ENCODE results near the gene CDH13.

The CDH13 gene

GRCh38 chr16:83615953-83616350 is 989.2 kb downstream of the CDH13 start:
- Histone ChIP-seq H3K4me1 (ENCODE audit: control insufficient read depth, insufficient read depth, low read length) (peaks cover 3% of the 10 kb centered on the region), H3K9ac (ENCODE audit: low read length) (no peak overlapping the region), H3K9me3 (ENCODE audit: control insufficient read depth, low read length) (peaks cover 8% of the 10 kb centered on the region), H3K36me3 (ENCODE audit: control insufficient read depth, insufficient read depth, low read length, severe bottlenecking) (no peaks in the 10 kb centered on the region), H3K4me3 (ENCODE audit: low read length) (no peak overlapping the region), H3K27me3 (replicated peaks; ENCODE audit: control insufficient read depth, insufficient read depth, low read length) (no peaks in the 10 kb centered on the region)
- no peak for DNase-seq (ENCODE audit: low read depth)

DNA sequence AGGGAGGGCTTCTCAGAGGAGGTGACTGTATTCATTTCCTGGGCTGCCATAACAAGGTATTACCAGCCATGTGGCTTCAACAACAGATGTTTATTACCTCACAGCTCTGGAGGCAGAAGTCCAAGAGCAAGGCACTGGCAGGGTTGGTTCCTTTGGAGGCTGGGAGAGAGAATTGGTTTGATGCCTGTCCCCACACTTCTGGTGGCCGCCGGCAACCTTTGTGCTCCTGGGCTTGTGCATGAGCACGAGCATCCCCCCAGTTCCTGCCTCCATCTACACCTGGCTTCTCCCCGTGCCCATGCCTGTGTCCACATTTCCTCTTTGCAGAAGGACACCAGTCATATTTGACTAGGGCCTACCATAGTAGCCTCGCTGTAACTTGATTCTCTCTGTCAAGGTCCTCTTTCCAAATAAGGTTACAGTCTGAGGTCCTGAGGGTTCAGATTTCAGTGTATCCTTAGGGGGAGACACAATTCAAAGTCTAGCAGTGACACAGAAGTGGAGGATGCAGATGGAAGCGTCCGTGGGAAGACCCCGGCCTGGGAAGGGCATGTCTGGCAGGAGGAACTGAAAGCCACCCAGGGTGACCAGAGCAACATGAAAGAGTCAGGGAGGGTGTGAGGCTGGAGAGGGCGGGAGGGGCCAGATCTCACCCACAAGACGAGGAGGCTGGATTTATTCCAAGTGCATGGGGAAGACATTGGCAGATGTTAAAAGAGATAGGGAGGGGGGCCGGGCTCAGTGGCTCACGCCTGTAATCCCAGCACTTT is 992.8 kb downstream of the CDH13 start:
- peaks cover 3% of the 10 kb centered on the region for H3K4me1 ChIP-seq (ENCODE audit: control insufficient read depth, insufficient read depth, low read length)

GRCh38 chr16:83622010-83622409 is 995.2 kb downstream of the CDH13 start:
- H3K9ac ChIP-seq (ENCODE audit: low read length), result no peak overlapping the region
- H3K36me3 ChIP-seq (ENCODE audit: control insufficient read depth, insufficient read depth, low read length, severe bottlenecking), result no peaks in the 10 kb centered on the region
- peaks cover 8% of the 10 kb centered on the region for H3K27me3 ChIP-seq (replicated peaks; ENCODE audit: control insufficient read depth, insufficient read depth, low read length)
- no peak for DNase-seq (ENCODE audit: low read depth)
- no peaks in the 10 kb centered on the region for H3K9me3 ChIP-seq (ENCODE audit: control insufficient read depth, low read length)
- no peak overlapping the region for H3K4me3 ChIP-seq (ENCODE audit: low read length)
- H3K4me1 ChIP-seq (ENCODE audit: control insufficient read depth, insufficient read depth, low read length), result no peaks in the 10 kb centered on the region

More for the DNA sequence above, 992.8 kb downstream of the CDH13 start:
- Histone ChIP-seq H3K9me3 (ENCODE audit: control insufficient read depth, low read length) (no peaks in the 10 kb centered on the region), H3K36me3 (ENCODE audit: control insufficient read depth, insufficient read depth, low read length, severe bottlenecking) (no peaks in the 10 kb centered on the region), H3K4me3 (ENCODE audit: low read length) (no peak overlapping the region), H3K27me3 (replicated peaks; ENCODE audit: control insufficient read depth, insufficient read depth, low read length) (peaks cover 5% of the 10 kb centered on the region), H3K9ac (ENCODE audit: low read length) (no peak overlapping the region)
- no peak for DNase-seq (ENCODE audit: low read depth)

- H3K9me3 ChIP-seq (ENCODE audit: control insufficient read depth, low read length), result no peaks in the 10 kb centered on the region
- H3K27me3 ChIP-seq (replicated peaks; ENCODE audit: control insufficient read depth, insufficient read depth, low read length), result peaks cover 8% of the 10 kb centered on the region
- no peaks in the 10 kb centered on the region for H3K36me3 ChIP-seq (ENCODE audit: control insufficient read depth, insufficient read depth, low read length, severe bottlenecking)
- no peak for DNase-seq (ENCODE audit: low read depth)
- no peaks in the 10 kb centered on the region for H3K4me1 ChIP-seq (ENCODE audit: control insufficient read depth, insufficient read depth, low read length)
- no peak overlapping the region for H3K9ac ChIP-seq (ENCODE audit: low read length)
- H3K4me3 ChIP-seq (ENCODE audit: low read length), result no peak overlapping the region
These were observed 996.4 kb downstream of the CDH13 start for GRCh38 chr16:83623091-83623730.

- DNase-seq (ENCODE audit: low read depth), result no peak
- Histone ChIP-seq H3K4me1 (ENCODE audit: control insufficient read depth, insufficient read depth, low read length) (no peaks in the 10 kb centered on the region), H3K4me3 (ENCODE audit: low read length) (no peak overlapping the region), H3K36me3 (ENCODE audit: control insufficient read depth, insufficient read depth, low read length, severe bottlenecking) (no peaks in the 10 kb centered on the region), H3K27me3 (replicated peaks; ENCODE audit: control insufficient read depth, insufficient read depth, low read length) (peaks cover 8% of the 10 kb centered on the region), H3K9ac (ENCODE audit: low read length) (no peak overlapping the region), H3K9me3 (ENCODE audit: control insufficient read depth, low read length) (no peaks in the 10 kb centered on the region)
These were observed 997.1 kb downstream of the CDH13 start for GRCh38 chr16:83623892-83624291.

- no peak for DNase-seq (ENCODE audit: low read depth)
- no peaks in the 10 kb centered on the region for H3K9me3 ChIP-seq (ENCODE audit: control insufficient read depth, low read length)
- no peaks in the 10 kb centered on the region for H3K36me3 ChIP-seq (ENCODE audit: control insufficient read depth, insufficient read depth, low read length, severe bottlenecking)
- no peak overlapping the region for H3K4me3 ChIP-seq (ENCODE audit: low read length)
- H3K9ac ChIP-seq (ENCODE audit: low read length), result no peak overlapping the region
- H3K27me3 ChIP-seq (replicated peaks; ENCODE audit: control insufficient read depth, insufficient read depth, low read length), result peaks cover 8% of the 10 kb centered on the region
- H3K4me1 ChIP-seq (ENCODE audit: control insufficient read depth, insufficient read depth, low read length), result no peaks in the 10 kb centered on the region
These were observed 997.8 kb downstream of the CDH13 start for GRCh38 chr16:83624429-83625120.

- Histone ChIP-seq H3K4me1 (ENCODE audit: control insufficient read depth, insufficient read depth, low read length) (no peaks in the 10 kb centered on the region), H3K27me3 (replicated peaks; ENCODE audit: control insufficient read depth, insufficient read depth, low read length) (peaks cover 8% of the 10 kb centered on the region), H3K4me3 (ENCODE audit: low read length) (no peak overlapping the region), H3K9me3 (ENCODE audit: control insufficient read depth, low read length) (no peaks in the 10 kb centered on the region), H3K9ac (ENCODE audit: low read length) (no peak overlapping the region), H3K36me3 (ENCODE audit: control insufficient read depth, insufficient read depth, low read length, severe bottlenecking) (no peaks in the 10 kb centered on the region)
- DNase-seq (ENCODE audit: low read depth), result no peak
These were observed 999.4 kb downstream of the CDH13 start for GRCh38 chr16:83626204-83626603.

GRCh38 chr16:83626676-83627075 is 999.9 kb downstream of the CDH13 start:
- no peaks in the 10 kb centered on the region for H3K9me3 ChIP-seq (ENCODE audit: control insufficient read depth, low read length)
- no peaks in the 10 kb centered on the region for H3K4me1 ChIP-seq (ENCODE audit: control insufficient read depth, insufficient read depth, low read length)
- H3K4me3 ChIP-seq (ENCODE audit: low read length), result no peak overlapping the region
- no peak for DNase-seq (ENCODE audit: low read depth)
- H3K27me3 ChIP-seq (replicated peaks; ENCODE audit: control insufficient read depth, insufficient read depth, low read length), result peaks cover 8% of the 10 kb centered on the region
- H3K9ac ChIP-seq (ENCODE audit: low read length), result no peak overlapping the region
- H3K36me3 ChIP-seq (ENCODE audit: control insufficient read depth, insufficient read depth, low read length, severe bottlenecking), result no peaks in the 10 kb centered on the region

GRCh38 chr16:83627996-83628395 is 1001.2 kb downstream of the CDH13 start:
- DNase-seq (ENCODE audit: low read depth), result no peak
- Histone ChIP-seq H3K9ac (ENCODE audit: low read length) (no peak overlapping the region), H3K4me1 (ENCODE audit: control insufficient read depth, insufficient read depth, low read length) (no peaks in the 10 kb centered on the region), H3K4me3 (ENCODE audit: low read length) (no peak overlapping the region), H3K27me3 (replicated peaks; ENCODE audit: control insufficient read depth, insufficient read depth, low read length) (peaks cover 4% of the 10 kb centered on the region), H3K36me3 (ENCODE audit: control insufficient read depth, insufficient read depth, low read length, severe bottlenecking) (no peaks in the 10 kb centered on the region), H3K9me3 (ENCODE audit: control insufficient read depth, low read length) (no peaks in the 10 kb centered on the region)

- Histone ChIP-seq H3K9me3 (ENCODE audit: control insufficient read depth, low read length) (no peaks in the 10 kb centered on the region), H3K27me3 (replicated peaks; ENCODE audit: control insufficient read depth, insufficient read depth, low read length) (peaks cover 4% of the 10 kb centered on the region), H3K9ac (ENCODE audit: low read length) (no peak overlapping the region), H3K36me3 (ENCODE audit: control insufficient read depth, insufficient read depth, low read length, severe bottlenecking) (no peaks in the 10 kb centered on the region), H3K4me1 (ENCODE audit: control insufficient read depth, insufficient read depth, low read length) (no peaks in the 10 kb centered on the region), H3K4me3 (ENCODE audit: low read length) (no peak overlapping the region)
- no peak for DNase-seq (ENCODE audit: low read depth)
These were observed 1002.7 kb downstream of the CDH13 start for GRCh38 chr16:83629426-83629825.

DNA sequence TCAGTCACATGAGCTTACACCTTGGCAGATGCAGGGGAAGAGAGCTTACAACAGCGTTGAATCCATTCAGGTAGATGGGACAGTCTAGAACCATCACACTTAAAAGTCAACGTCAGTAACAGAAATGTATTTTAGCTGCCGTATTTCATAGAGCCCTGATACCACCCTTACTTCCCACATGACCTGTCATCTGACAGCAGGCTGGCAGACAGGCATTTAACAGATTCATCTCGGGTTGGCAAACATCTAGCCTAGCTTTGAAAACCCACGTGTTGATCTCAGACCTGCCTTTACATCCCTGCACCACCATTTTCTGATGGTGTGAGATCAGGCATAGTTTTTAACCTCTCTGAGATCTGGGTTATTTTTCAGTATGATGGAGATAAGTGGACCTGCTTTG is 1003.1 kb downstream of the CDH13 start:
- H3K36me3 ChIP-seq (ENCODE audit: control insufficient read depth, insufficient read depth, low read length, severe bottlenecking), result no peaks in the 10 kb centered on the region

More for the DNA sequence above, 1003.1 kb downstream of the CDH13 start:
- no peaks in the 10 kb centered on the region for H3K9me3 ChIP-seq (ENCODE audit: control insufficient read depth, low read length)
- no peak for DNase-seq (ENCODE audit: low read depth)
- no peaks in the 10 kb centered on the region for H3K4me1 ChIP-seq (ENCODE audit: control insufficient read depth, insufficient read depth, low read length)
- H3K4me3 ChIP-seq (ENCODE audit: low read length), result no peak overlapping the region
- H3K9ac ChIP-seq (ENCODE audit: low read length), result no peak overlapping the region
- H3K27me3 ChIP-seq (replicated peaks; ENCODE audit: control insufficient read depth, insufficient read depth, low read length), result no peaks in the 10 kb centered on the region

Measured in adipocyte (in vitro differentiated cells).